HG02610 (cell line): Measurements from ENCODE around the gene GUCY2C.
"Not testable (repeated sequence)": the region's sequence is repeated elsewhere in the genome, so short reads cannot be mapped to it uniquely, and the experiment has no call there.

ENCODE experiments used
- ATAC-seq: cut with Tn5 transposase; IDR thresholded peaks from one replicate; pipeline ENCODE4 v1.9.1; 2021; ENCODE audit warnings: mild to moderate bottlenecking, moderate library complexity; ENCODE audit not compliant: unreplicated experiment

Gene GUCY2C

GRCh38 chr12:14696265-14696741 is at the start of gene GUCY2C:
Gene GUCY2C (minus strand): TSS chr12:14696599. CDS start chr12:14696448, 151 bp downstream.
- no peak for ATAC-seq

GRCh38 chr12:14743061-14743460 is 46.7 kb upstream of the GUCY2C start:
- no peak for ATAC-seq

GRCh38 chr12:14741942-14742341 is 45.5 kb upstream of the GUCY2C start:
- ATAC-seq = no peak

GRCh38 chr12:14741153-14741552 is 44.8 kb upstream of the GUCY2C start:
- ATAC-seq = no peak

GRCh38 chr12:14736441-14736840 is 40.0 kb upstream of the GUCY2C start:
- ATAC-seq = not testable (repeated sequence)

GRCh38 chr12:14731821-14732220 is 35.4 kb upstream of the GUCY2C start:
- ATAC-seq = no peak

- no peak for ATAC-seq
Observed at GRCh38 chr12:14729586-14729985, 33.2 kb upstream of the GUCY2C start.

GRCh38 chr12:14723763-14724162 is 27.4 kb upstream of the GUCY2C start:
- ATAC-seq = peak; percentile 43

GRCh38 chr12:14716848-14717444 is 20.5 kb upstream of the GUCY2C start:
- peak; percentile 85 for ATAC-seq

GRCh38 chr12:14714437-14714836 is 18.0 kb upstream of the GUCY2C start:
- ATAC-seq = no peak

- ATAC-seq = no peak
Observed at GRCh38 chr12:14710632-14711320, 14.4 kb upstream of the GUCY2C start.

GRCh38 chr12:14701809-14702568 is 5.6 kb upstream of the GUCY2C start:
- ATAC-seq = no peak

GRCh38 chr12:14700935-14701334 is 4.5 kb upstream of the GUCY2C start:
- ATAC-seq = no peak

- no peak for ATAC-seq
Observed at GRCh38 chr12:14699923-14700322, 3.5 kb upstream of the GUCY2C start.

GRCh38 chr12:14698555-14698954 is 2.2 kb upstream of the GUCY2C start:
- ATAC-seq = no peak

- no peak for ATAC-seq
Observed at GRCh38 chr12:14695715-14696141, 671 bp downstream of the GUCY2C start.

- no peak for ATAC-seq
Observed at GRCh38 chr12:14694970-14695369, 1.4 kb downstream of the GUCY2C start.

GRCh38 chr12:14694145-14694714 is 2.2 kb downstream of the GUCY2C start:
- no peak for ATAC-seq

- no peak for ATAC-seq
Observed at GRCh38 chr12:14693116-14693515, 3.3 kb downstream of the GUCY2C start.

- no peak for ATAC-seq
Observed at GRCh38 chr12:14691560-14691959, 4.8 kb downstream of the GUCY2C start.

- ATAC-seq = no peak
Observed at GRCh38 chr12:14689996-14690395, 6.4 kb downstream of the GUCY2C start.
